Panc1 (cell line): ENCODE data around the gene LTBP2.

Experiments used
- POLR2AphosphoS5 ChIP-seq: IDR thresholded peaks from 2 replicates; pipeline ENCODE4 v1.6.1; 2012; ENCODE audit warnings: mild to moderate bottlenecking, low read depth, low read length, moderate library complexity
- SIN3A ChIP-seq: IDR thresholded peaks from 2 replicates; pipeline ENCODE4 v1.6.1; 2012; ENCODE audit warnings: low read depth, mild to moderate bottlenecking, low read length, moderate library complexity, borderline replicate concordance; ENCODE audit not compliant: insufficient read depth
- TF ChIP-seq, protein P1 (sequence below): fragments of 450-650 bp; IDR thresholded peaks from 2 replicates; pipeline ENCODE4 v1.5.1; 2017; ENCODE audit warnings: mild to moderate bottlenecking
- TF ChIP-seq, protein P2 (sequence below), 2 experiments: IDR thresholded peaks; 2 replicates each; pipeline ENCODE4 v1.6.1; 2011 to 2012; ENCODE audit warnings: low read depth in 2 of 2, control low read depth in 1 of 2, low read length in 1 of 2, mild to moderate bottlenecking in 1 of 2, moderate library complexity in 1 of 2; ENCODE audit not compliant: insufficient read depth in 1 of 2

GRCh38 chr14:74656964-74657363, 44.9 kb upstream of the LTBP2 start:
- TF ChIP-seq, protein P1, sequence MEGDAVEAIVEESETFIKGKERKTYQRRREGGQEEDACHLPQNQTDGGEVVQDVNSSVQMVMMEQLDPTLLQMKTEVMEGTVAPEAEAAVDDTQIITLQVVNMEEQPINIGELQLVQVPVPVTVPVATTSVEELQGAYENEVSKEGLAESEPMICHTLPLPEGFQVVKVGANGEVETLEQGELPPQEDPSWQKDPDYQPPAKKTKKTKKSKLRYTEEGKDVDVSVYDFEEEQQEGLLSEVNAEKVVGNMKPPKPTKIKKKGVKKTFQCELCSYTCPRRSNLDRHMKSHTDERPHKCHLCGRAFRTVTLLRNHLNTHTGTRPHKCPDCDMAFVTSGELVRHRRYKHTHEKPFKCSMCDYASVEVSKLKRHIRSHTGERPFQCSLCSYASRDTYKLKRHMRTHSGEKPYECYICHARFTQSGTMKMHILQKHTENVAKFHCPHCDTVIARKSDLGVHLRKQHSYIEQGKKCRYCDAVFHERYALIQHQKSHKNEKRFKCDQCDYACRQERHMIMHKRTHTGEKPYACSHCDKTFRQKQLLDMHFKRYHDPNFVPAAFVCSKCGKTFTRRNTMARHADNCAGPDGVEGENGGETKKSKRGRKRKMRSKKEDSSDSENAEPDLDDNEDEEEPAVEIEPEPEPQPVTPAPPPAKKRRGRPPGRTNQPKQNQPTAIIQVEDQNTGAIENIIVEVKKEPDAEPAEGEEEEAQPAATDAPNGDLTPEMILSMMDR: no peak
- TF ChIP-seq POLR2AphosphoS5 (no peak), SIN3A (no peak)
- TF ChIP-seq, protein P2, sequence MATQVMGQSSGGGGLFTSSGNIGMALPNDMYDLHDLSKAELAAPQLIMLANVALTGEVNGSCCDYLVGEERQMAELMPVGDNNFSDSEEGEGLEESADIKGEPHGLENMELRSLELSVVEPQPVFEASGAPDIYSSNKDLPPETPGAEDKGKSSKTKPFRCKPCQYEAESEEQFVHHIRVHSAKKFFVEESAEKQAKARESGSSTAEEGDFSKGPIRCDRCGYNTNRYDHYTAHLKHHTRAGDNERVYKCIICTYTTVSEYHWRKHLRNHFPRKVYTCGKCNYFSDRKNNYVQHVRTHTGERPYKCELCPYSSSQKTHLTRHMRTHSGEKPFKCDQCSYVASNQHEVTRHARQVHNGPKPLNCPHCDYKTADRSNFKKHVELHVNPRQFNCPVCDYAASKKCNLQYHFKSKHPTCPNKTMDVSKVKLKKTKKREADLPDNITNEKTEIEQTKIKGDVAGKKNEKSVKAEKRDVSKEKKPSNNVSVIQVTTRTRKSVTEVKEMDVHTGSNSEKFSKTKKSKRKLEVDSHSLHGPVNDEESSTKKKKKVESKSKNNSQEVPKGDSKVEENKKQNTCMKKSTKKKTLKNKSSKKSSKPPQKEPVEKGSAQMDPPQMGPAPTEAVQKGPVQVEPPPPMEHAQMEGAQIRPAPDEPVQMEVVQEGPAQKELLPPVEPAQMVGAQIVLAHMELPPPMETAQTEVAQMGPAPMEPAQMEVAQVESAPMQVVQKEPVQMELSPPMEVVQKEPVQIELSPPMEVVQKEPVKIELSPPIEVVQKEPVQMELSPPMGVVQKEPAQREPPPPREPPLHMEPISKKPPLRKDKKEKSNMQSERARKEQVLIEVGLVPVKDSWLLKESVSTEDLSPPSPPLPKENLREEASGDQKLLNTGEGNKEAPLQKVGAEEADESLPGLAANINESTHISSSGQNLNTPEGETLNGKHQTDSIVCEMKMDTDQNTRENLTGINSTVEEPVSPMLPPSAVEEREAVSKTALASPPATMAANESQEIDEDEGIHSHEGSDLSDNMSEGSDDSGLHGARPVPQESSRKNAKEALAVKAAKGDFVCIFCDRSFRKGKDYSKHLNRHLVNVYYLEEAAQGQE (IDR thresholded peaks at IDR 0.05; ENCODE audit: insufficient read depth in 1 of 2, low read depth in 2 of 2, low read length in 1 of 2): no peak
